GM21526 (cell line): Measurements from ENCODE around the gene MAMLD1.

Experiments used
- ATAC-seq: cut with Tn5 transposase; IDR thresholded peaks from one replicate; pipeline ENCODE4 v1.9.1; 2021; ENCODE audit warnings: moderate library complexity; ENCODE audit not compliant: unreplicated experiment, low FRiP score

MAMLD1 gene

GRCh38 chrX:150456466-150456865, 93.3 kb downstream of the MAMLD1 start:
- ATAC-seq, result no peak

DNA sequence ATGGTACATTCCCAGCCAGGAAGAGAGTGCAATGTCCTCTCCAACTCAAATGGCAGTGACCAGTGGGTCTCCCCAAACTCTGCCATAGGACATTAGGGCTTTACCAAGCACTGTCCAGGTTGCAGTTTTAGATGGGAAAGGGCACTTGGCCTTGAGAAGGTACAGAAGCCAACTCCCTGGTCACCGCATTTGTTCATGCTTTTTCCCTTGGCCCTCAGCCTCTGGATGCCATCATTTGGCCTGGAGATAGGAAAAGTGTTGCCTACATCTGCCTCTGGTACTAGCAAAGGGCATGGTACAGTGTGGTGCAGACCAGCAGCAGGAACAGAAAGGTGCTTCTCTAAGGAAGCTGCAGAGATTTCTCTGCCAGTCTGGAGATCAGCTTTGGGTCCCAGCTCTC, 93.8 kb downstream of the MAMLD1 start:
- no peak for ATAC-seq

DNA sequence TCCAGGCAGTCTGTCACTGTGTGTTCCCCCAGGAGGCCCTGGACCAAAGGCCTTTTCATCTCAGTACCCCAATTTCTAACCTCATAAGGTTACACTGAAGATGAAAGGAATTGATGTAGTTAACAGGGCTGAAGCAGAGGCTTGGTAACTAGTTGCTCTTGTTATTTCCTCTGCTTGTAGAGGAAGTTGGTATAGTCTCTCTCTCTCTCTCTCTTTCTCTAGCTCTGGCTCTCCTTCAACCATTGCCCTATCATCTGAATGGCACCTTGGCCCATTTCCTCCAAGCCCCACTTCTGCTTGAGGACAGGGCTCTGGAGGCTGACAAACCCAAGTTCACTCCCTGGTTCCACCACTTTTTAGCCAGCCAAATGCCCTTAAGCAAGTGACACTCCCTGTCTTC, 96.1 kb downstream of the MAMLD1 start:
- no peak for ATAC-seq

DNA sequence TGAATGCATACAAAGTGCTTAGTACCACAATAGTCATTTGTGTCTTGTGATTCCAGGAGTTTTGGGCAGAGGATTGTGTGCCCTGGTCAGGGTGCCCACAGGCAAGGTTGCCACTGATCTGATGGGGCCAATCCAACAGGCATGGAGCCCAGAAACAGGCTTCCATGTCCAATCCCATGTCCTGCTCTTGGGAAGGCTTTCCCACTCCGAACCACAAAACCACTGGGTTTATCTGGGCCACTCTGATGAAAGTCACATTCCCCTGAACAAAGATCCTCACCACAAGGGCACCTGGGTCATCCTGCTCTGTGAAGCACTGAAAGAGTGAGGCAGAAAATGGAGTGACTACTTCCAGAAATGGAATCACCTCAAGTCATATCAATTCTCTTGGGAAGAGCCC, 96.9 kb downstream of the MAMLD1 start:
- no peak for ATAC-seq

DNA sequence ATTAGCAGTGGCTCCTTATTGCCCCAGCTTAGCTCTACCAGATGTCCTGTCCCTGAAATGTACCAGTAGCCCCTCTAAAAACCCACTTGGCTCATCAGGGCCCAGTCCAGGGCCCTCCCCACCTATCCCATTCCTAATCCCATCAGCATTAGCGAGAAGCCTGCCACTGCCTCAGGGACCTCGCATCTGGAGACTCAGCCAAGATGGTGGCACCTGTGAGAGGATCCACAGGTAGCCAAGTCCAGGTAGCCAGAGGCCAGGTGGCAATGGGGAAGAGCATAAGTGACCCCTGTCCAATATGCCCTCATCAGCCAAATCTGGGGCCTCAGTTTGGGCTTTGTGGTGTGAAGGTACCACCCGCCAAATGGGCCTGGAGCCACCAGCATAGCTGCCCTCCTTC, 97.7 kb downstream of the MAMLD1 start:
- ATAC-seq, result no peak

DNA sequence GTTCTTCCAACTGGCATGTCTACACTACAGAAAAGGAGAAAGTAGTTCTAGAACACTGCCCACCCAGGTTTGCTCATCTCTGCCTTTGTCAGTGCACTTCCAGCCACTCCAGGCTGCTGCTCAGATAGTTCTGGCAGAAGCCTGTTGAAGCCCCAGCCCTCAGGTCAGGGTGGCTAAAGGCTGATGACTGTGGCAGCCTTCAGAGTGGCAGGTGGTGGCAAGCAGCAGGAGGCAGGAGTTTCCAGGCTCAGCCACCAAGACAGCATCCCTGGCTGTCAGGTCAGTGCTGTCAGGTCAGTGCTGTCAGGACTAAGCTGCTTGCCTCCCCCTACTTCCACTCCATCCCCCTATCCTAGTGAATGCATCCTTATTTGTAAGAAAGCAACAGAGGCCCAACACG, 100.4 kb downstream of the MAMLD1 start:
- no peak for ATAC-seq

DNA sequence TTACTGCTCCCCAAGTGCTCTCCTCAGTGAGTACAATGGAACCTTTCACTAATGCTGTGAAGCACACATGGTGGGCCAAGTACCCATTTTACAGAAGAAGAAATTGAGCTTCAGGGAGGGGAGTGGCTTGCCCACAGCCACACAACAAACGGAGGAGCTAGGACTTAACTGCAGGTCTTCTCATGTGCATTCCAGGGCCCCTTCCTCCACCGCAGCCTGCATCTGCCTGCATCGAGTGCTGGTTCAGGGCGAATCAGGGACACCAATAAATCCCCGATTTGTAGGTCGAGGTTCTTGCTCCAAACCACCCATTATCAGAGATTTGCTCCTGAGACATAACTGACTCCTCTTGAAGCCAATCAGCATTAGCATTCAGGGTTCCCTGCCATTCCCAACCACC, 100.9 kb downstream of the MAMLD1 start:
- ATAC-seq, result no peak

DNA sequence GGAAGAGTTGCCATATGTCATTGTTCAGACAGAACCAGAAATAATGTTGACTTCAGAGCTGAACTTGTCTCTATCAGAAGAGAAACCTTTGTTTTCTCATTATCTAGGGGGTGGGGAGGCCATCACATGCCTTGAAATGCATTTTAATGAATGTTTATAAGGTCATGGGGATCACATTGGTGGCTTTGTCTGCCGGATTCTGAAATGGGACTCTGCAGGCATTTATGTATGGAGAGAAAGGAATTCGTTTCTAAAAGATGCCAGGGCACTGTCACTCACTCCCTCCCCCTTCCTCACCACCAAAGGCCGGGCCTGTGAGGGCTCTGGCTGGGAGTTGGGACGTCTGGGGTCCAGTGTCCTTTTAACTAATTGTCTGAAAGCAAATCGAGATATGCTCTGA, 102.2 kb downstream of the MAMLD1 start:
- ATAC-seq, result no peak

DNA sequence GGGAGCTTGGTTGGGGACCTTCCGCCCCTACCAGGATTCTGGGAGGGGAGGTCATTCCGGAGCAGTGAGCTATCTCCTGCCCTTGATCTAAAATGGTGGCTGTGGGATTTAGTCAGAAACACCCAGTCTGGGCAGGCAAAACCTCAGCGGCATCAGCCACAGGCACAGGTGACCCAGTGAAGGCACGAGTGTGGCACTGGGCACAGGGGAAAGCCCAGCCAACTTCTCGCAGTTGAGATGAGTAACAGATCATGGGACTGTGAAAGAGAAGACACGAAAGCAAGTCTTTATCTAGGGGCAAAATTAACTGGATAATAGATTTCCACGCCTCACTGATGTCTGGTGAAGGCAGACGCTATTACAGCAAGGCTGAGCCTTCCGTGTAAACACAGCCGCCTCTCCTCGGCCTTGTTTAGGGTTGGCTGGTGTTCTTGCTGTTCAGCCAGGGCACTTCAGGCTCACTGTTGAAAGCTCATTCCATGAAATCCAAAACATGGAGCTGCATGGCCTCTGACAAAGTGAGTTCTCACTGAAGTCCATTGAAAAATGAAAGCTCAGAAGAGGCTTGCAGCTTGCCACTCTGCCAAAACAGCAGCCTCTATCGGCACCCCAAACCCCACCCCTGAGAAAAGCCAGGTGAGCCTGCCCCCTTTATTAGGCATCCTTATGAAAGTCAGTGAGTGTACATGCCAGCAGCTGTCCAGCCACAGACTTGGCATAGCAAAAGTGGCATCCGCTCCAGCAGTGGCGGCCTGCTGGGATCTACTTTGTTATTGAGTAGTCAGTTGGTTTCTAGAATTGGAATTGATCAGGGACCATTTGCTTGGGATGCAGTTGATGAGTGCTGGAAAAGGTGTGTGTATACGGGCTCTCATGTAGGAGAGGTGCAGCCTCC, 103.0 kb downstream of the MAMLD1 start:
- no peak for ATAC-seq

GRCh38 chrX:150472306-150472705, 109.2 kb downstream of the MAMLD1 start:
- ATAC-seq, result no peak

DNA sequence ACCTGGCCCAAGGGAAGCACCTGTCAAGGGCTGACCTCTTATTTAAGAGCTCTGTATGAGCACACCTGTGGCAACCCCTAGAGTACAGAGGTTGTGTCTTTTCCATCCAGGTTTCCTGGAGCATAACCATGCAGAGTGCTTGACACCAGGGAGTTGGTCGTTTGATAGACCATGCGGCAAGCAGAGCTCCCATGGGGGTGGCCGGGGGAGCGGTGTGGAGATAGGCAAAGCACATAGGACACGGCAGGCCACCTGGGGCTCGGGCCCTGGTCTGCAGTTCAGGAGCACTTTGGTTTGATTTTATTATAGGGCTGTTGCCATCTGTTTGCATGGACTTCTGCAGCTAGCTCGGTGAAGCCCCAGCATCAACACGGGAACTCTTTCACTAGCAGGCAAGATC, 110.3 kb downstream of the MAMLD1 start:
- ATAC-seq, result no peak

GRCh38 chrX:150475461-150475860, 112.3 kb downstream of the MAMLD1 start:
- ATAC-seq, result no peak

- ATAC-seq, result no peak
Measured at GRCh38 chrX:150476164-150476699, 113.1 kb downstream of the MAMLD1 start.

- ATAC-seq, result no peak
Measured at GRCh38 chrX:150477371-150477770, 114.3 kb downstream of the MAMLD1 start.

DNA sequence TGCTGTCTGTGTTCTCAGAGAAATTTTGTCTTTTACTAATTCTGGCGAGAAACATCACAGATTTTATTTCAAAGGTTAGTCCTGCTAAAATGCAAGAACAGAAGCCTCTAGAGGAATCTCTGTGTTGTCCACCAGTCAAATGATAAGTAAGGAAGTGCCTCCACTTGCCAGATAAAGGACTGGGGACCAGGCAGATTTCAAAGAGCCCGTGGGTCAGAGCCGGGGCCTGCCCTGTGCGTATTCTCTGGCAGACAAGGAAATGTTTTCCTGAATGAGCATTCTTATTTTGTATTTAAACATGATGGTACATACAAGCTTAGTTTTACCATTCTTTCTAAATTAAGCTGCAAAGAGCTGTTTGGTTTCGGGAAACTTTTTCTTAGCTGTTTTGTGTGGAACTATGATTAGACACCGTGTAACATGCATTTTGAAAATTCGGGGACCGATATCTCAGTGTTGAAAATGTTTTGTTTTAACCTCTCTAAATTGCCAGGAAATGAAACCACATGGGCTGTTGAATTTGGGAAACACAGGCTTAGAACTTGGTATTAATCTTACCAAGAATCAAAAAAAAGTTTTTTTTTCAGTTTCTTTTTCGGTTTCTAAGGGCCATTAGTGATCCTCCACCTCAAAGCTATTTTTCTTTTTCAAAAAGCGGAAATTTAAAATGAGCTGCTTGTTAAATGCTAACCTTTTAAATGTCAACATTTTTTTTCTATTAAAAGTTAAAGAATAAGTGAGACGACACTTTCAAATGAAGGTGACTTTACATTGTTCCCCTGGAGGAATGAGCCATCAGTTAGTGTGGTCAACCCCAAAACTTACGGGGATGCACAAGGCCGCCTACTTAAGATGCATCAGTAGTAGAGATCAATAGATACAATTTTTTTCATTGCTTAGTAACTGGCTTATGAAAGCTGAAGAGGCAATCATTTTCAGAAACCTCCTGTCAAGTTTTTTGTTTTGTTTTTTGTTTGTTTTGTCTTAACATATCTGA, 115.7 kb downstream of the MAMLD1 start:
- ATAC-seq, result peak; percentile 48

DNA sequence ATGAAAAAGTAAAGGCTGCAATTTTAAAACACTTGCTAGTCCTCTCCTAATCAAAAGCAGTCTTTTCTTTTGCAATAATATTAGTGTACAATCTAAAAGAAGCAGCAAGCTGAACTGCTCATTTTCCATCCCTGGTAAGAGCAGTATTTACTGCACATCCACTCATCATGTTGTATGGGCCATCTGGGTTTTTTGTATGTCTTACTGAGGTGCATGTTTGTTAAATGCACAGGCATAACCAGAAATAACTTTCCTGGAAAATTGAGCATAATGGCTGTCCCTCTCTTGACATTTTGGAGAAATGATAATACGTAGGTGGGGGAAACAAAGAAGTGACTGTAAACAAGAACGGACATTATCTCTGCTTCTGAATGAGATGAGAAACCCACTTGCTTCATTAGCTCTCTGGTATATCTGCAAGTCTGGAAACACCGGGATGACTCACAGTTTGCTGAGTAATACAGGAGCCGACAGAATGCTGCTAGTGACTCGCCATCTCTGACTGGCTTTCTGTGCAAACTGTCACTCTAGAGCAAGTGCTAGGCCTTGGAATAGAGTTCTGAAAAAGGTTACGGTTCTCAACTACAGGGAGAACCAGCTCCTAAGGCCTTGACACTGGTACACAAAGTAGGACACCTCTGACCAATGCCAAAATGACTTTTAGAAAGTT, 119.6 kb downstream of the MAMLD1 start:
- no peak for ATAC-seq

DNA sequence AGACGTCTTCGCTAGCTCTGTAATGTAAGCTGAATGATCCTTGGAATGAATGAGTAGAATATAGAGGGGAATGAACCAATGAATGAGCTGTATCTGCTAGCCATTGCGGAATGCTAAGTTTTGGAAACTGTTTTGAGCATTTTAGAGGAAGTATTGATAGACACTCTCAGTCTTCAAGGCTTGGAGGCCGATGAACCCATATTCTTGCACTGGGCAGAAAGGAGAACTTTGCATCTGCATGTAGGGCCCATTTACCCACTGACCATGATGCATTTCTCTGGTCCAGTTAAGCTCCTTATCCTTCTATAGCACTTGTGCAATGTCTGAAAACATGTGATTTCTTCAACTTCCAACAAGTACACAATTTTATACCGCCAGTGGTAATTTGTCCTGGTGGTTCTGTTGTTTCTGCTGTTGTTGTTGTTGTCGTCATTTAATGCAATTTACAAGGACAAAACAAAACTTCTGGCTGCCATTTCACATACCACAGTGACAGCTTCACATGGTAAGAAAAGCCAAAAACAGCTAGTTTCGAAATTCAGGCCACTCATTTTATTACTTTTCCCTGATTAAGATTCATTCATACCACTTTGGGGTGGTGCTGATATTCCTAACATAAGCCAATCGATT, 120.4 kb downstream of the MAMLD1 start:
- no peak for ATAC-seq

GRCh38 chrX:150486011-150486410, 122.9 kb downstream of the MAMLD1 start:
- ATAC-seq, result no peak

GRCh38 chrX:150487369-150488094, 124.4 kb downstream of the MAMLD1 start:
- ATAC-seq, result no peak
